DMS153 treated with DMSO at 0.1 percent for 48 hours (cell line): ENCODE results near the gene CTNNA2.
"Not testable (repeated sequence)": the region's sequence is repeated elsewhere in the genome, so short reads cannot be mapped to it uniquely, and the experiment has no call there.

Source experiments
- DNase-seq: peaks from one replicate; lab custom pipeline; 2025; ENCODE audit not compliant: unreplicated experiment; lab: John Stamatoyannopoulos, UW

CTNNA2 gene

DNA sequence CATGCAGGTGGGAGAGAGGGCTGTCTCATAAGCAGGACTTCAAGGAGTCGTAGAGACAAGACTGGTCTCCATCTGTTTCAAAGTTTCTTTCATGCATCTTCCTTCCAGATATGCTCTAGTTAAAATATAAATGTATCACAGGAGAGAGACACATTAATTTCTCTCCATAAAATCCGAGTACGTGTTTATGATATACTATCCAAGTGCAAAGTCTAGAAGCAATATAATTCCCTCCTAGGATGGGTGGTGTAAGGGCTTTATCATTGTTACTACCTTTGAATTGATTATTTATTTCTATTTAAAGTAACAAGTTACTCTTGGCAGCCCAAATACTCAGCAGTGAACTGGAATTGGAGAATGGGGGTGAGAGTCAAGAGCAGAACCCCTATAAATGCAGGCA lies 619.4 kb downstream of the CTNNA2 start:
- no peak for DNase-seq

DNA sequence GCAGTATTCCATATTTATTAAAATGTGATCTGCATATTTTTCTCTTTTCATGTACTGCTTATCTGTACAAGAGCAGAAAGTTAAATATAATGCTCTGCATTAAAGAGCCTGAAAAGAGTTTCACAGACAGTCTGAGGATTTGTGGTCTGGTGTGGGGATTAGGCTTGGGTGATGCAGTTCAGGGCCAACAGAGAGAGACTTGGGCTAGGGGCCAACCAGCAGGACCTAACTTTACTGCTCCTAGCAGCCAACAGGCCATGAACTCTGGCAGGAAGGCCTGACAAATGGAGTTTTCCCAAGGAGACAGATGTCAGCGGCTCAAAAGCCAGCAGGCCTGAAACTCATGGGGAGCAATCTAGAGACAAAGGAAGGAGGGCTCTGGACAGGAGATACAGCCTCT lies 622.1 kb downstream of the CTNNA2 start:
- DNase-seq, result no peak

DNA sequence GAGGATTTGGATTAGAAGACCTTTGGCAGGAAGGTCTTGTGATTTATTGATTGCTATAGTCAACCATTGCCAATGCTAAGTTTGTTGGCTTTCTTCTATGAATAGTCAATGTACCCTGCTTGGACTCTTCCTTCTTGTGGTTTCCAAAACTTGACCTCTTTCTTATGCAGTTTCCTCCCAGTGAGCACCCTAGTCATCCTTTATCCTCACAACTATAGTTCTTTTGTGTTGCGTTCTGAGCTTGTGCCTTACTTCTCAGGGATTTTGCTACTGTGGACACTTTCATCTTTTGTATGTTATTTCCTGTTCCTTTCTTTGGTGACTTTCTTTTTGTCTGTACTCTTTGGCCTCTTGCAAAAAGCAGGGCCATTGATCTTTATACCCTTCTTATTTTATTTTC lies 623.5 kb downstream of the CTNNA2 start:
- no peak for DNase-seq

DNA sequence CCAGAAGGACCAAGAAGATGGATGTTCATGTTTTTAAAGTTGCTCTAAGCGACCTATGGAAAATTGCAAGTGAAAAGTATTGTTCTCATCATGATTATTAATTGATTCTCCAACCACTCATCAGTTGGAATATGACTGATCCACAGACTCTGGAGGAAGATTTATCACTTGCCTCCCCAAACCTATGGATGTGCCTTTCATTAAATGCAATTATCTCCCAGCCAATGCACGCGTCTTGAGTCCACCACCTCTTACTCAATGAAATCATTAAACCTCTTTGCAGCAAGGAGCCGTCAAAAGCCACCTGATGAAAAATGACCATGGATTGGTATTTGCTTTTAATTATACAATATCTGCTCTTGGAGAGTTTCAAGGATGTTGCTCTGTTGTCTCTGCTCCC lies 626.1 kb downstream of the CTNNA2 start:
- DNase-seq, result no peak

DNA sequence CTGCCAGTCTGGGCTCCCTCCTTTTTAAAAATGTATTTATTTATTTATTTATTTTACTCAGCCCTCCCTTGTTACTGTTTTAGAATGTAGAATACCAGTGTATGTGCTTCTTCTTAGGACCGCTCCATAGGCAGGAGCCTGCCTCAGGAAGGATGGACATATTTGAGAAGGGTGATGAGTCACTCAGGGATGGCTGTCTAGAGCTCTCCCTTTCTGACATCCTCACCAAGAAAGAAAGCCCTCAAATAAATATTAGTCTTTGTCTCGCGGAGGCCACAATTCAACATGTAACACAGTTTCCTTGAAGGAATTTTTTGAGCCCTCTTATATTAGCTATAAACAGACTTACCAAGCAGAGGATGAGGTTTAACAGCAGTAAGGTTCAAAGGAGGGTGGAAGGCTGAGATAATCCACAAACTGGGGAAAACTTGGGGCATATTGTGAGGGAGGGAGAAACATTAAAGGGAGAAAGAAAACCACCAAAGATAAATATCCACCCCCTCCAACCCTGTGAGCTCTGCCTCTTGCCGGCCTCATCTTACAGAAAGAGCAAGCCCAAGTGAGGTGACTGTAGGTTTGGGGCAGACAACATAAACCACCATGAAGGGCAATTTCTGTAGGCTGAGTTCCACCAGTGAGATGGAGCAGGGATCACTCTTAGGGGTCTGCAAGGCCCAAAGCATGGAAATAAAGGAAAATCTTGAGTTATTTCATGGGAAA lies 628.3 kb downstream of the CTNNA2 start:
- DNase-seq, result no peak

DNA sequence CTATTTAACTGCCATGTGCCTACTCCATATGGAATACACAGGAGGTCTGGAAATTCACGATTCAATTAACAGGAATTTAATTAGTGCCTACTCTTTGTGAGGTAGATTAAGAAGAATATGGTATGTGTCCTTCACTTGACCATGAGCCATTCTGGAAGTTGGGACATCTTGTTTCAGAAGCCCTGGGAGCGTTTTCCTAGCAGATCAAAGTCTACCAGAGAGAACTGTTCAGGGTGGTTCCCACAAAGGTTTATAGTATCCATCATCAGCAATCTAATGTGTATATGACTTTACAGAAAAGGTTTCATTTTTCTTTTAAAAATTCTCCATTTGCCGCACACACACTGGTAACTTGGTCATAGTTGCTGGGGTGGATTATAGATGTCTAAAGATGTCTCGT lies 632.6 kb downstream of the CTNNA2 start:
- no peak for DNase-seq

DNA sequence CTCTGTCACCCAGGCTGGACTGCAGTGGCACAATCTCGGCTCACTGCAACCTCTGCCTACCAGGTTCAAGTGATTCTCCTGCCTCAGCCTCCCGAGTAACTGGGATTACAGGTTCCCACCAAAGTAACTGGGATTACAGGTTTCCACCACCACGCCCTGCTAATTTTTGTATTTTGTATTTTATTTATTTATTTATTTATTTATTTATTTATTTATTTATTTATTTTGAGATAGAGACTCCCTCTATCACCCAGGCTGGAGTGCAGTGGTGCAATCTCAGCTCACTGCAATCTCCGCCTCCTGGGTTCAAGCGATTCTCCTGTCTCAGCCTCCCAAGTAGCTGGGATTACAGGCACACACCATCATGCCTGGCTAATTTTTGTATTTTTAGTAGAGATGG lies 633.9 kb downstream of the CTNNA2 start:
- not testable (repeated sequence) for DNase-seq

DNA sequence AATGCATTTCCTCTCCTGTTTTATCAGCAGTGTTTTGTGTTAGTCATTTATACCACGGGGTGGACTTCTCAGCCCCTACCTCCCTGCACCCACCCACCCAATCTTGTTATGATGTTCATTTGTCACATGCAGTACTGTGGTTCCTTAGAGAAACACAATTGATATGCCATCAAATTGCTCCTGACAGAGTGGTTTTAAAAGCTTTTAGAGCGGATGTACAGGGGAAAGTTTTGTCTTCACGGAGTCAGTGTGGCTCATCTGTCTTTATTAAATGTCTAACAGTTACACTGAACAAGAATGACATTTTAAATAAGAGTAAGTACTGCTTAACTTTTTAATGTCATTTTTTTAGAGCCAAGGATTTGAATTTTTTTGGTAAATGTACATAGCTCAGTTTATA lies 634.8 kb downstream of the CTNNA2 start:
- no peak for DNase-seq

DNA sequence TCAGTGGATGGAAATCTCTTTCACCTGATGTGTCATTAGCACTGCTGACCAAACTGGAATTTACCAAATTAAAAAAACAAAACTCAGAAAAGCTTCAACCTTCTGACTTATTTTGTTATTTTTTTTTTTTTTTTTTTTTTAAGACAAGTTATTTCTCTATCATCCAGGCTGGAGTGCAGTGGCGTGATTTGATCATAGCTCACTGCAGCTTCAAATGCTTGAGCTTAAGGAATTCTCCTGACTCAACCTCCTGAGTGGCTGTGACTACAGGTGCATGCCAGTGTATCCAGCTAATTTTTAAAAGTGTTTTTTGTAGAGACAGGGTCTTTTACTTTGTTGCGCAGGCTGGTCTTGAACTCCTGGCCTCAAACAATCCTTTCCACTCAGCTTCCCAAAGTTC lies 636.1 kb downstream of the CTNNA2 start:
- DNase-seq, result no peak

DNA sequence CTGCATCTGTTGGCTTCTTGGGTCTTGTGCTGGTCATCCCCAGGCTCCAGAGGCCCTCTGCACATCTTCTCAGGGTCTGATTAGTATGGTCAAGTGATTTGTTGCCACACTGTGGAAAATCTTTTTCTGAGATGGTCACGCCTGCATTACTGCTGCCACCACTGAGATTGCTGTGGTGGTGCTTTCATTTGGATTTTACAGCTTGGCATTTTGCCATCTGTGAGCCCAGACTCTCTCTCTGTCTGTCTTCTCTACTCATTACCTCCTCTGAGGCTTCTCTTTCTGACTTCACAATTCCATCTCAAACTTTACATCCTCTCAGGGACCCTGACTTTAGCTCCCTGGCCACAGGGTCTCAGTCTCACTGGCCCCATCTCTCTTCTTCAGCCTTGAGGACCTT lies 637.1 kb downstream of the CTNNA2 start:
- DNase-seq, result no peak

DNA sequence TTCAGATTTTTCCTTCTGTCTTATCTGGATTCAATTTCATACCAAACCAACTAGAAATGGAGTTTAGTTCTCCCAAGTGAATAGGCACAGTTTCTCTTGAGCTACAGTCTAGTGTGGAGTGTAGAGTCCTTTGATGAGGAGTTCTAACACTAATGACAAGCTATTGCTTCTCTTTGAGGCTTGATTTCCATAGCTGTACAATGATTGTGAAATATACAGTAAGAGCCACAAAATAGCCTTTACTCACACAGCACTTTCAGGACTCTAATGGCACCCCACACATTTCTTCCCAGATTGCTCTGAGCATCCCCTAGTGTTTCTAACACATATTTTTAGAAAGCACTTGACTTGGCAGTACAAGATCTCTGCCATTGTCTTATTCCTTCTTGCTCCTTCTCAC lies 638.4 kb downstream of the CTNNA2 start:
- no peak for DNase-seq

DNA sequence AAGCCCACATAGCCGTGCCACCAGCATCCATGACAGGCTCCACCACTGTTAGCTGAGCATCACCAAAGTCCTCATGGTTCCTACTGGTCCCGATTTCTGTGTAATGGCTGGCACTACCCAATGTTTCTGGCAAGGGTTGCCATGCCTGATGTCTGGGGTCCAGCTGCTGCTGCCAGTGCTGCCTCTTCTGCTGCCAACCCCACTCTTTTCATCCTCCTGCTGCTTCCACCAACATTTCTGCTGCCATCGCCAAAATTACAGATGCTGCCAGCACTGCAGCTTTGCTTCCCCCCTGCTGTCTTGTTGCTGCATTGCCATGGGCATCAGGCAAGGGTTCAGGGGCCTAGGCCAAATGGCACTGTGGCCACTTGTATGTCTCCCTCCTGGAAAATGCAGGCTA lies 638.8 kb downstream of the CTNNA2 start:
- no peak for DNase-seq

DNA sequence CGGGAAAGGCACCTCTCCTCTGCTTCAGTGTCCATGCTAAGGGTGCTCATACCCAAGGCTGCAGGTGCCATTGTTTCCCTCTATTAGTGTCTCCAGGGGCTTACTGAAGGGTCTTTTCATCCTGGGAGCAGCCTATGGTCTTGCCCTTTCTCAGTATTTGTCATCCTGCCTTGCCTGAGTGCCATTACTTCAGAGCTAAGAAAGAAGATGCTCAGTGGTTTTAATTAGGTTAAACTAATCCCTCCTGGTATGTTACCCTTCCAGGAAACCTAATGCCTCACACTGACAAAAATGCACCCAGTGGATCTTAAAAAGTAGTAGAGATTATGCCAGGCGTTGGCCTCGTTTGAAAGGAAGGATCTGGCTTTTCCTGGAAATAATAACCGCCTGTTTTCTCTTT lies 640.3 kb downstream of the CTNNA2 start:
- DNase-seq, result no peak

DNA sequence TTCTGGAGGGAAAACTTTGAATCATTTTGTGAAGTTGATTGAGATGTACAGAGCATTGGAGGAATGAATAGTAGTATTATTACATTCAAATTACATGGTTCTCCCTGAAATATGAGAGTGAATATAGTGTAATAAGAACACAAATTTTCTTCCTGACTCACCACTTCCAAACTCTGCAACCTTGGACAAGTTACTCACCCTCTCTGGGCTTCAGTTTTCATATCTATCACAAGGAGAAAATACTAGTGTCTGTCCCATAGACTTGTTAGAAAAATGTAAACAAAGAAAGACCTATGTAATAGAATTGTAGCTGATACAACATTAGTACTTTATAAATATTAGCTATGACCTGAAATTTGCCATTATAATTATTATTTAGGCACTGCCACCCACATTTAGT lies 640.9 kb downstream of the CTNNA2 start:
- no peak for DNase-seq

DNA sequence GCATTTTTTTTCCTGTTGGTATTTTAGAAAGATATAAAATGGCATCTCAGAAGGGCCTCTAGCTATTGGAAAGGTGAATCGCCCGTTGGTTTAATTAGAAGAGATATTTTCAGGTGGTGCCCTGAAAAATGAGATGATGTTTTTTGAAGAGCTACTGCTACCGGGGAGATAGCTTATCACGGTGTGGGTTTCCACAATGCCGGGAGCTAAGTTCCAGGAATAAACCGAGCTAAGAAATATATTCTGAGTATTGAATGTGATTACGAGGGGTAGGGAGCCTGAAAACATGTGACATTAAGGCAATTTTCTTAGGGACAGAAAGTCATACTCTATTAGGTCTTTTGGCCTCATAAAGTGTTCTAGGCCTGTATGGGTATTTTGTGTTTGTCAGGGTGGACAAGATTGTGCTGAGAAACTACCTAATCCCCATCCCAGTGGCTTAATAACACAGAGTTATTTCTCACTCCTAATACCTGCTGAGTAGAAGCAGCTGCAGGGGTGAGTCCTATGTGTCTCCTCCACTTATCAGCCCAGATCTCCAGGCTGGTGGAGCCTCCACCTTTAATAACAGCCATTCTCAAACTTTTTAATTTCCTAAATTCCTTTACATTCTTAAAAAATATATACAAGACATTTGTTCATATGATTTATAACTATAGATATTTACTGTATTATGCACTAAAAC lies 641.5 kb downstream of the CTNNA2 start:
- no peak for DNase-seq

DNA sequence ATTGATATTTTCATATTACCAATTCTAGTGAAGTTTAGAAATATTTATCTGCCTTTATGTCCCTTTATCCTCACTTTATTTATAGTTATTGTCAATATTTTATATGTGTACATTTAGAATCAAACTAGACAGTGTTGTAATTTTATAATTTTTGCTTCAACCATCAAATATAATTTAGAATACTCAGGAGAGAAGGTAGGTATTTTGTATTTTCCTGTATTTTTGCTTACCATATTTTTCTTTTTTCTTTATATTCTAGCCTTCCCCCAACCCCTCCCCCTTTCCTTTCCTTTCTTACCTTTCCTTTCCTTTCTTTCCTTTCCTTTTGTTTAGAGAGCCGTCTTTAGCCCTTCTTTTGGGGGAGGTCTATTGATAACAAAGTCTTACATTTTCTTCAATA lies 651.5 kb downstream of the CTNNA2 start:
- no peak for DNase-seq

DNA sequence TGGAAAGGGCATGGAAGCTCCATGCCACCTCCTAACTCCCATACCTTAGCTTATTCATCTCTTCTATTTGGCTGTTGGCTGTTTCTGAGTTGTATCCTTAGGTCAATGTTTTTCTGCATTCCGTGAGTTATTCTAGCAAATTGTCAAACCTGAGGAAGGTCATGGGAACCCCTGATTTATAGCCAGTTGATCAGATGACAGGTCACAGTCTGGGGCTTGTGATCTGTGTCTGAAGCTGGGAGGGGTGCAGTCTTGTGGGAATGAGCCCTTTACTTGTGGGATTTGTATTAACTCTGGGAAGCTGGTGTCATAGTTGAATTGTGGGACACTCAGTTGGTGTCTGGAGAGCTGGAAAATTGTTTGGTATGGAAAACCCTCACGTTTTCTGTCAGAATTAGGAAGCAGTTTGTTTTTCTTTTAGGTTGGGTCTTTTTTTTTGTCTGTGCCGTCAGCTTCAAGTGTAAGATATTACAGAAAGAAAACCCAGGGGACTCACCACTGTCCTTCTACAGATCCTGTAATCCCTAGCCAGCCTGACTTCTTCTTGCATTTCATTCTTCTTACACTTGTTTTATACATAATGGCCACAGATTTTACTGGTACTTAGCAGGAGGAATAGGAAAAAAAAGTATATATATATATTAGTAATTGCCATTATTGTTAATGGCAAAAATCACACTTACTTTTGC lies 653.8 kb downstream of the CTNNA2 start:
- no peak for DNase-seq

DNA sequence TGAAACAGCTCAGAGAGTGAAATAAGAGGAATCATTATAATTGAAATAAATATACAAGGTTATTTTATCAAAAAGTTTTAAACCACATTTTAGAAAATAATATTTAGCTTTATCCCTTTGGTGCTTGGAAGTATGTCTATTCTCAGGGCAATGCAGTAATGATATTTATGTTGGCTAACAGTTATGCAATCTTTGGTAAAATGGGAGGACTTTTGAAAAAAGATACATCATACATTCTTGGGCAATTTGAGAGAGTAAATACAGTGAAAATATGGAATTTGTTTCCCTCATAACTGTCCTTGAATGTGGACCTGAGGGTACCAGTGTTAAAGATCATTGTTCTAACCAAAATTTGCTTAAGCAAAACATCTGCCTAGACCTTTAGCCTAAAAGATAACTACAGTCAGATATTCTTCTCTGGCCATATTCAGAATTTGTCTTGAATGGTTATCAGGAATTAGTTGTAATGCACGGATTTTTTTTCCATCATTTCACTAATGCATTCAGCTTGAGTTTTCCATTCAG lies 654.5 kb downstream of the CTNNA2 start:
- no peak for DNase-seq

DNA sequence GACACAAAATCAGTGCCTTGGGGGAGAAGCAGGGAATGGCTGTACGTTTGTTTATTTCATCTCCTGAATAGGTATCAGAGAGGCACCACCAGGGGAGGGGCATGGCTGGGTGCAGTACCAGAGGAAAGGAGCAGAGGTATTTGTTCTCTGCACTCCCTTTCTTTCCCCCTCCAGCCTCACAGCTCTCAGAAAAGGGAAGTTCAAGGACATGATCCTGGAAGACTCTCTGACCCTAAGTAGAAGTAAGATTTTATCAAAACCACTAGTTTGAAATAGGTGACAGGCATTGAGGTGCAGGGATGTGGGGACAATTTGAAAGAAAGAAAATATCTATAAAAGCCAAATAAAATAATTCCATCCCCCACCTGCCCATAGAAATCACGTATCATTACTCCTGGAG lies 655.2 kb downstream of the CTNNA2 start:
- DNase-seq, result no peak

DNA sequence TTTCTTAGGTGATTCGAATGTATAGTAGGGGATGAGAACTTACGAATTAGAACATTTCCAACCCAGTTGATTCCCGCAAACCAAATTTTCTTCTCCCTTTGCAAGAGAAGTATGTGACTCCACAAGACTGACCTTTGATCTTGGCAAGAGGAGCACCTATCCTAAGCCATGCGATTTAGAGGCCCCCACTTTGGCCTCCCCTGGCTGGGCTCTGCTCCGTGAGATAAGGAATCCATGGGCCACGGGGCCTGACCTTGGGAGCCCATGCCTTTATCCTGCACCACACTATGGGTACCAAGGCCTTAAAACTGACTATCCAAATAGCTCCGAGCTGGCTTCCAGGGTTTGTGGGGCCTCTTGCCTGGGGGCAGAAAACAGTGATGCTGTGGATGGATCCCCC lies 656.0 kb downstream of the CTNNA2 start:
- no peak for DNase-seq

DNA sequence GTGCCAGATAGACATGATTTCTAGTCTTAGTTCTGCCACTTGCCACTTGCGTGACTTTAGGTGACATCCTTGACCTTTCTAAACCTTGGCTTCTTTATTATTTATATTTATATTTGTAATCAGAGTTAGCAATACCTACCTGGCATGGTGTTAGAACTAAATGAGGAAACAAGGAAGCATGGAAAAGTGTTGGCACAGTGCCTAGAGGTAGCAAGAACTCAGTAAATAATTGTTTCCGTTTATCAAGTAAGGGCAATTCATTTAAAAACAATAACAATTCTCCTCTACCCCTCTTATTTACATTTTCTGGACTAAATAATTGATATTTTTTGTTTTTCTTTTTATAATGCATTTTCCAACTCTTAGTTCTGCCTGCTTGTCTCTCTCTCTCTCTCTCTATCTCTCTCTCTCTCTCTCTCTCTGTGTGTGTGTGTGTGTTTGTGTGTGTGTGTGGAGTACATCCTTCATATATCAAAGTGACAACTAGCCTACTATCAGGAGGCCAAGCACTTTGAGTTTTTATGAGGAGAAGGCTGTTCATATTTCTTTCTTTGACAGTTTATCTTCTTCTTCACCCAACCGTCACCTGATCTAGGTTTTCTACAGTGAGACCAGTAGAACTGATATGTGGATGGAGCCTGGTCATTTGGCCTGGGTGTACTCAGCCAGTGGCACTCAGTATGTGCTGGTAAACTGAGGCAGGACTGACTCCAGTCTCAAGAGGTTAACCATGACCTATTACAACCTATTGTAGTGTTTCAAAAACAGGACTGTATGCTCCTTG lies 657.2 kb downstream of the CTNNA2 start:
- peak; percentile 7 for DNase-seq
